GM13977 (cell line): ENCODE data around the gene SLC22A16.

ENCODE experiments used
- DNase-seq: peaks from one replicate; pipeline ENCODE4 v3.0.0; 2012; ENCODE audit warnings: low spot score
- in situ Hi-C: fragments of 300-500 bp; cut with MboI; formaldehyde crosslinking; loops from one replicate; pipeline ENCODE4 v1.12.0; 2022; ENCODE audit warnings: low sequenced_read_pairs, low pct_unique_long_range_greater_than_20kb, mixed read lengths, inconsistent platforms; ENCODE audit not compliant: unreplicated experiment
- TF ChIP-seq, protein P1 (sequence below): IDR thresholded peaks from 2 replicates; pipeline ENCODE4 v1.5.1; 2012; ENCODE audit warnings: mild to moderate bottlenecking, control low read depth; ENCODE audit not compliant: insufficient read depth; ENCODE audit errors: extremely low read depth, missing control alignments

SLC22A16 gene

GRCh38 chr6:110434961-110435602 is 41.3 kb downstream of the SLC22A16 start:
- in situ Hi-C loops: no loop called here
- TF ChIP-seq, protein P1, sequence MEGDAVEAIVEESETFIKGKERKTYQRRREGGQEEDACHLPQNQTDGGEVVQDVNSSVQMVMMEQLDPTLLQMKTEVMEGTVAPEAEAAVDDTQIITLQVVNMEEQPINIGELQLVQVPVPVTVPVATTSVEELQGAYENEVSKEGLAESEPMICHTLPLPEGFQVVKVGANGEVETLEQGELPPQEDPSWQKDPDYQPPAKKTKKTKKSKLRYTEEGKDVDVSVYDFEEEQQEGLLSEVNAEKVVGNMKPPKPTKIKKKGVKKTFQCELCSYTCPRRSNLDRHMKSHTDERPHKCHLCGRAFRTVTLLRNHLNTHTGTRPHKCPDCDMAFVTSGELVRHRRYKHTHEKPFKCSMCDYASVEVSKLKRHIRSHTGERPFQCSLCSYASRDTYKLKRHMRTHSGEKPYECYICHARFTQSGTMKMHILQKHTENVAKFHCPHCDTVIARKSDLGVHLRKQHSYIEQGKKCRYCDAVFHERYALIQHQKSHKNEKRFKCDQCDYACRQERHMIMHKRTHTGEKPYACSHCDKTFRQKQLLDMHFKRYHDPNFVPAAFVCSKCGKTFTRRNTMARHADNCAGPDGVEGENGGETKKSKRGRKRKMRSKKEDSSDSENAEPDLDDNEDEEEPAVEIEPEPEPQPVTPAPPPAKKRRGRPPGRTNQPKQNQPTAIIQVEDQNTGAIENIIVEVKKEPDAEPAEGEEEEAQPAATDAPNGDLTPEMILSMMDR: no peak

GRCh38 chr6:110432285-110432900 is 44.0 kb downstream of the SLC22A16 start:
- TF ChIP-seq, protein P1: no peak
- DNase-seq: no peak
- in situ Hi-C loops: no loop called here

More at GRCh38 chr6:110434961-110435602, 41.3 kb downstream of the SLC22A16 start:
- no peak for DNase-seq

- in situ Hi-C loops: no loop called here
- DNase-seq: no peak
- TF ChIP-seq, protein P1: no peak
These were observed 45.7 kb downstream of the SLC22A16 start for GRCh38 chr6:110430741-110431140.

DNA sequence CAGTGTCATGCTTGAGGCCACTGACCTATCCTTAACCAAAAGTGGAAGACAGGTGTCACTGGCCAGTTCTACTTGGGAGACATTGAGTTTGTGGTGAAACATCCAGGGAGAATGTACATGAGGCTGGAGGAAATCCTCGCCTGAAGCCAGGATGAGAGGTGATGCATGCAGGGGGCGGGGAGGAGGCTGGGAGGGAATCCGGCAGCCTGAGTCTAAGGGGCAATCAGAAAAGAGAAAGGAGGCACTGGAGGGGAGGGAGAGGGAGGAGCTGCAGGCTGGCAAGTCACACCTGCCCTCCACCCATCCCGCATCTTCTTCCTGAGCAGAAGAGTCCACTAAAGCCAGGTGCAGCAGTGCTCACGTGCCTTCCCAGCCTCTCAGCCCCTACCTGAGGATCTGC is 46.2 kb downstream of the SLC22A16 start:
- DNase-seq: no peak
- TF ChIP-seq, protein P1: no peak
- in situ Hi-C loops: no loop called here

DNA sequence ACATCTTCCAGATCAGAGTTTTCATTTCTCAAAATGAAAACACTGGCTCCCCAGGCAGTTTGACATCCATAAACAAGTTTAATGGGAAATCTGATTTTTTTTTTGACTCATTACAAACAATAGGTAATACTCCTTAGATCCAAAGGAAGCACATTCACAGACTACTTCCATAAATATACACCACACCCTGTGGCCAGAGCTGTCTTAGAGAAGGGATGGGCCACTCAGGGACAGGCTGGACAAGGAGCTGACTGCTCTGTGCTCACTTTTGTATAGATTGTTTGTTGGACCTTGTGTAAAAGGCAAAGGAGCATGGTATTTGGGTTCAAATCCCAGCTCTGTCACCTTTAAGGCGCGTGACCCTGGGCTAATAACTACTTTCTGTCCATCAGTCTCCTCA is 48.3 kb downstream of the SLC22A16 start:
- DNase-seq: no peak
- in situ Hi-C loops: no loop called here

DNA sequence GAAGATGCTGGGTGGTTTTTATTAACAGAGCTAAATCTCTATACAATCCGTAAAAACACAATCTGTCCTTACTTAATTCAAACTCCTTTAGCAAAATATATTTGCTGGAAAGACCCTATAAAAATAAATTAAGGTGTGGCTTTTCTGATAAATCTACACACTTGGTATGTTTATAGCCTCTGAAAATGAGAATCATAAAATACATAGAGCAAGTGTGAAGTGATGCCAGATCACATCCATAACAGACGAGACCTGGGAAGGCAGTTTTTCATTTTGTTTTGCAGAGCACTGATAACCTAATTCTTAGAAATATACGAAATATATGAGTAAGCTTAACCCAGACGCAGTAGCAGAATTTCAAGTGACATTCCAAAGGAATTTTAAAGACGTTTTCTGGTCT is 50.6 kb downstream of the SLC22A16 start:
- TF ChIP-seq, protein P1: no peak
- no peak for DNase-seq
- in situ Hi-C loops: no loop called here

More for the DNA sequence above, 48.3 kb downstream of the SLC22A16 start:
- TF ChIP-seq, protein P1: no peak

GRCh38 chr6:110422444-110422822 is 54.0 kb downstream of the SLC22A16 start:
- TF ChIP-seq, protein P1: no peak
- no peak for DNase-seq
- in situ Hi-C loops: no loop called here
